Stimulated activated CD4-positive, alpha-beta T cell treated with anti-CD3 and anti-CD28 coated beads, TNF-alpha, amount 100 ng/mL, for 24 hours (primary cell): ENCODE data around the gene CACNA1A.

ENCODE experiments used
- DNase-seq, 3 experiments: peaks; one replicate each; pipeline ENCODE4 v3.0.0-alpha.2; 2020; ENCODE audit warnings: low read depth in 3 of 3

Gene CACNA1A

DNA sequence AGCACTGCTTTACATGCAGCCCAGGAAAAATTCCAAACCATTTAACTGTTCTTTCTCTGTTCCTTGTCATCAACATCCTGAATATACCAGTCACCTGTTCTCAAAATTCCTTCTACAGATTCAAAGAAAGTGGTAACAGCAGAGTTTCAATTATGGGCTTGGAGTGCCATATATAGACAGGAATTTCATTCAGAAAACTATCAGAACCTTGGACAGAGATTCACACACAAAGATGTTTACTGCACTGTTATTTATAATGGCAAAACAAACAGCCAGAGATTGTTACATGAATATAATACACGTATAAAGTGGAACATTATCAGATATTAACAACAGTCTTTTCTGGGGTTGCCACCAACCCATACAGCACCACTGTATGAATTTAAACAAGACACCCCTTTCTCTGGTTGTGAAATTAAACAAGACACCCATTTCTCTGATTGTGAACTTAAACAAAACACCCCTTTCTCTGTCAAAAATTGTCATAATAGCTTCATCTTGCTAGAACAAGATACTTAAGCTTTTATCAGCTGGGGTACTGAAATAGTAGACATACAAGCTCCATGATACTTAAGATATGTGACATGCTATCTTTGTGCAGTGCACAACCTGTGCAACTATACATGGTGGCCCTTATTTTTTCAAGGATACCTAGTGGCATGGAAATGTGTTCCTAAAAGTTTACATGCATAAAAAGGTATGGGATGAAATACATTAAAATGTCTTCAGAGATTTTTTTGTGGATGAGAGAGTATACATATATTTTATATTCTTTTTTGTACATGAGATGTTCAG is 12.6 kb downstream of the CACNA1A start:
- DNase-seq: no peak

GRCh38 chr19:13492128-13492527 is 14.2 kb downstream of the CACNA1A start:
- DNase-seq: no peak

DNA sequence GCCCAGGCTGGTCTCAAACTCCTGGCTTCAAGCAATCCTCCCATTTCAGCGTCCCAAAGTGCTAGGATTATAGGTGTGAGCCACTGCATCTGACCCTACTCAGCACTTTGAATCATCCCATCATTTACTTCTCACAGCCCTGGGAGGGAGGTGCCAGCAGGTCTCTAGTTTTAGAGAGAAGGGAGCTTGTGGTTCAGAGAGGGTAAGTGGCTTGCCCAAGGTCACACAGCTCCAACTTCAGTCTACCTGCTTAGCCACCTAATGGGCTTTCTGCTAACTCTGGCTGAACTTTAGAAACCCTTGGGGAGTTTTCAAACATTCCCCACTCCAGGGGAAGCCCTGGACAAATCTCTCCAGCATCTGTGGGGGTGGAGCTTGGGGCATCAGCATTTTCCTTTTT is 18.3 kb downstream of the CACNA1A start:
- no peak for DNase-seq

DNA sequence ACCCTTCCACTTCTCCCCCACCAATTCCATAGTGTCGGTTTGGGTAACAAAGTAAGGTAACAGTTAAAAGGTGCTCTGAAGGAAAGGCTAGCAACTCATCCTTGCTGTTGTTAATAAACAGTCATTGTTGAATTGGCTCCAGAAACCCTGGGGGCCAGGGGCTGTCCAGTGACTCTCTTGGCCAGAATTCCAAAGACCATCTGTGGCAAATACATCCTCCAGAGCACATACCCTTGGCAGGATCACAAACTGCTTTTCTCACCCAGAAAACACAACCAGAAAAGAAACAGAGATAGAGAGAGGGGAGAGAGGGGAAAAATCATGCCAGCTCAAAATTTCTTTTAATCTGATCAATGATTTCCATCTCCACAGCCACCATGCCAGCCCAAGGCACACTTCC is 22.1 kb downstream of the CACNA1A start:
- no peak for DNase-seq

DNA sequence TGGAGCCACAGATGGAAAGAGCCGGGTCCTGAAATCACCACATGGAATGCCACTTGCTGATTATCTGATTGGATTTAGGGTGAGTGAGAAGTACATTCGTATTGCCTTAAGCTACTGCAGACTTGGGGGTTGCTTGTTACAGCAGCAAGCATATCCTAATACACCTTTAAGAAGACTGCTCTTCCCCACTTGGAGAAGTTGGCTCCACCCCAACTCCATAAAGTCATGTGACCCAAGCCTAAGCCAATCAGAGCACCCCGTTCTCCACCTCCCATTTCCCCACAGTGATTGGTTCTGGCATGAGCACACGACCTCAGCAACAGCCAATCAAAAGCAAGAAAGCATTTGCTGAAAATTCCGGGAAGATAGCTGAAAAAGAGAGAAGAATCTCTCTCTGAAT is 23.1 kb downstream of the CACNA1A start:
- DNase-seq: no peak

DNA sequence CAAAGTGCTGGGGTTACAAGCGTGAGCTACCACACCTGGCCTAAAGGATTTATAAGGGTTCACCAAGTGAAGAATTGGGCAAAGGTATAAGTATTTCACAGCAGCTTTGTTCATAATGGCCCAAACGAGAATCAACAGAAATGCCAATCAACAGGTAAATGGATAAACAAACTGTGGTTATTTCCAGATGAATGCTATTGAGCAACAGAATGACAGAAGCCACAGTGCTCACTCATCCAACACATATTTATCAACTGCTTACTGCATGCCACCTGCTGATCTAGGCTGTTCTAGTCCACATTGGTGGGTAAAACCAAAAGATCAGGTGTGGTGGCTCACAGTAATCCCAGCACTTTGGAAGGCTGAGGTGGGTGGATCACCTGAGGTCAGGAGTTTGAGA is 27.7 kb downstream of the CACNA1A start:
- no peak for DNase-seq

DNA sequence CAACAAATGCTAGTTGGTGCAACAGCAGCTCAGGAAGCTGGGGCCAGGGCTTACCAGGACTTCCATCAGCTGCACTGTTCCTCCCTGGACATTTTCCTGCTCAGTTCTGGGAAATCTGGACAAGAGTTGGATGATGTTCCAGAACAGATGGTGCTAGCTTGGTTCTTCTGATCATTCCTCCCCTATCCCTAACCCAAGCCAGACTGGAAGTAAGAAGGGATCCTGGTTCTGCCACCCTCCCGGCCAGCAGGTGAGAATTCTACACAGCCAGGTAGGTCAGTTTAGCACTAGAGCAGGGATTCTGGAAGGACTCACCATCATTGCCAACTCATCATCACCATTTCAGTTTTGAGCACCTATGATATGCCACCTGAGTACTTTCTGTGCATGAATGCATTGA is 30.2 kb downstream of the CACNA1A start:
- no peak for DNase-seq

DNA sequence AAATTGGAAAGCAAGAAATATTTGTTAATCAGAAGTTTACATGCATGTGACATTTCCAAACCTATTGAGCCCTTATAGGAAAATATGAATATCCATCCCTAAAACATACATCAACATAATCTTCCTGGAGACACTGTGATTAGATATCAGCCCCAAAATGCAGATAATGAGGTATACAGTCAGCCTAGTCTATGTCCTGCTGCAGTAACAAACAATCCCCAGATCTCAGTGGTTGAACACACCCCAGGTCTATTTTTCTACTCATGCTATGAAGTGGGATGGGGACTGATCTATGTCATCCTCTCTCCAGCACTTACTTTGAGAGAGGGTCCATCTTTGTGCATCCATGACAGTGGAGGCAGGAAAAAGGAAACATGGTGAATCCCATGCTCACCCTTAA is 31.2 kb downstream of the CACNA1A start:
- DNase-seq: no peak

DNA sequence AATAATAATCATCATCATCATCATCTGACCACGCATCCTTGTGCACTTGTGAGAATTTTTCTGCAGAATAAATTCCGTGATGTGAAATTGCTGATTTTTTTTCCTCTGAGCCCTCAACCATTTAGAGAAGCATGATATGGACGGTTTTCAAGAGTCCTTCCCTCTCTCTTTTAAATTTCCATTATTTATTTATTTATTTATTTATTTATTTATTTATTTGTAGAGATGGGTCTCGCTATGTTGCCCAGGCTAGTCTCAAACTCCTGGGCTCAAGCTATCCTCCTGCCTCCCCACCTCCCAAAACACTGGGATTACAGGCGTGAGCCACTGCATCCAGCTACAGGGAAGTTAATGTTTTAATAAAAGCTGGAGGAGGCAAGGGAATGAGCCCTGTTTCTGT is 39.6 kb downstream of the CACNA1A start:
- DNase-seq: no peak

- no peak for DNase-seq
Observed at GRCh38 chr19:13463296-13463695, 43.0 kb downstream of the CACNA1A start.

GRCh38 chr19:13461536-13461935 is 44.7 kb downstream of the CACNA1A start:
- DNase-seq: no peak

DNA sequence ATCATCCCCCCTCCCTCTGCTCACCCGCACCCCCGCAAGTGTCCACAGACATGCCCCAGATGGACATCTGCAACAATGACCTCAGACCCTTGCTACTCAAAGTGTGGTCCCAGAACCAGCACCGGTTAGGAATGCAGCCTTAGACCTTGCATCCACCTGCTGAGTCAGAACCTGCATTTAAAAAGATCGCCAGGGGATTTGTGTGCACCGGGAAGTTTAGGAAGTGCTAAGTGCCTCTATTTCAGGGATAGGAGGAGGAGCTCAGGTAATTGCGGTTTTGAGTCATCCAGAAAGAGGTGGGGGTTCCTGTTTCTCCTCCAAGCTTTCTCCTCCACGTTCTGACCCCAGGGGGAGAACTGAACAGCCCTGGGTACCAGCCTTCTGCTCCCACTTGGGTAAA is 46.2 kb downstream of the CACNA1A start:
- no peak for DNase-seq

GRCh38 chr19:13459351-13459750 is 46.9 kb downstream of the CACNA1A start:
- no peak for DNase-seq

GRCh38 chr19:13451434-13451995 is 54.8 kb downstream of the CACNA1A start:
- no peak for DNase-seq

DNA sequence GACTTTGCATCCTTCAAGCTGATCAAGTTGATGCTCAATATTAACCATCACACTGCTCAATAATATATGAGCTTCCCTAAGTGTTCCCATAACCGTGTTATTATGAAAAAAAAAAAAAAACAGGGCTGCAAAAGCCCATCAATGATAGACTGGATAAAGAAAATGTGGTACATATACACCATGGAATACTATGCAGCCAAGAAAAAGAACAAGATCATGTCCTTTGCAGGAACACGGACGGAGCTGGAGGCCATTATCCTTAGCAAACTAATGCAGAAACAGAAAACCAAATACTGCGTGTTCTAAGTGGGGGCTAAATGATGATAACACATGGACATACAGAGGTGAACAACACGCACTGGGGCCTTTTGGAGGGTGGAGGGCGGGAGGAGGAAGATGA is 58.3 kb downstream of the CACNA1A start:
- DNase-seq: no peak

DNA sequence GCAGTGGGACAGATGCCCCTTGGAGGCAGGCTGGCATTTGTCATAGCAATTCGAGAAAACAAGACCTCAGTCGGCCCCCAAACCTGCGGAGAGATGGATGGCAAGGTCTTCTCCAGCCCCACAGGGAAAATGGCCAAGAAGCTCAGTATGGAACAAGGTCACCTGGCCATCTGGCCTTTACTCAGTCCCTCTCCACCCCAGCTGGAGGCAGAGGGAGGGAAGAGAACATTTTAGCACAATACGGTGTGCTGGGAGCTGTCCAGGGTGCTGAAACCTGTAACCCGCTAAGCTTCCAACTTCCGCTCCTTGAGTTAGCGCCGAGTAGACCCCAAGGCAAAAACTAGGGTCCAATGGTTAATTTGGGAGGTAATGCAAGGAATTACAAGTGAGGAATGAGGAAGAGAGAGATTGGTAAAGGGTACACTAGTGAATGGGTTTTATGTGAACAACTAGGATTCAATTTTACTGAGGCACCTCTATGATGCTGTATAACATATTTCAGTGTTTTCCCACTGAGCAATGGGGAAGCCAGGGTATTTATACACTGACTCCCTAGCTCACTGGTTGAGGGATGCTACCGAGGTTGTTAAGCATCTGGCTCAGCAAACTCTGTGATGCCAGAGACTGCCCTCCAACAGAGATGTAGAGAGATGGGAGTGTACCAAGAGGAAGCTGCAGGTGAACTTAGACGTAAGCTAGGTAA is 64.3 kb downstream of the CACNA1A start:
- peak in 2 of 3 experiments; percentile 2 to 33 for DNase-seq

DNA sequence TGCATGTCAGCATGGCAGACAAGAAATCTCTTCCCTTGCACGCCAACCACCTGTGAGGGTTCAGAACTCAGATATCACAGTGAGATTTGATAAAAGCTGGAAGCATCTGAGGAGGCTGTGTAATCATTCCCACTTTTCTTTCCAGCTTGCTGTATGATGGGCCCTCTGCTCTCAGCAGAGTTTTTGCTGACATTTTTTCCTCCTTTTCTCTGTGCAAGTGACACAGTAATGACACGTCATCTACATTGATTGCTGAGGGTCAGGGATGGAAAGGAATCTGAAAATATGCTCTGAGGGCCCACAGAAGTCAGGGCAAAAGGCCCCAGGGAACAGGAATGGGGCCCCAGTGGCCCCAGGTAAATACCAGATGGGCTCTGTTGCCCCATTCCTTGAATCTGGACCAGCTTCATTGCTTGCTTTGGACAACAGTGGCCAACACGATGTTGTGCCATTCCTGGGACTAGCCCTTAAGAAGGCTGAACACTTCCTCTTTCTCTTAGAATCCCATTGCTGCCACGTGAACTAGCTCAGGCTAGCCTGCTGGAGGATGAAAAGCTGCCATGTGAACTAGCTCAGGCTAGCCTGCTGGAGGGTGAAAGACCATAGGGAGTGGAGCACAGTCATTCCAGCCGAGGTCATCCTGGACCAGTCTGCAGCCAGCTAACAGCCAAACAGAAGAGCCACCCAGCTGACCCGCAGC is 68.2 kb downstream of the CACNA1A start:
- no peak for DNase-seq

- DNase-seq: no peak
Observed at GRCh38 chr19:13436352-13436751, 69.9 kb downstream of the CACNA1A start.

- DNase-seq: peak; percentile 21 to 54 (median 28)
Observed at GRCh38 chr19:13430790-13431582, 75.3 kb downstream of the CACNA1A start.

GRCh38 chr19:13429563-13429962 is 76.7 kb downstream of the CACNA1A start:
- DNase-seq: no peak

DNA sequence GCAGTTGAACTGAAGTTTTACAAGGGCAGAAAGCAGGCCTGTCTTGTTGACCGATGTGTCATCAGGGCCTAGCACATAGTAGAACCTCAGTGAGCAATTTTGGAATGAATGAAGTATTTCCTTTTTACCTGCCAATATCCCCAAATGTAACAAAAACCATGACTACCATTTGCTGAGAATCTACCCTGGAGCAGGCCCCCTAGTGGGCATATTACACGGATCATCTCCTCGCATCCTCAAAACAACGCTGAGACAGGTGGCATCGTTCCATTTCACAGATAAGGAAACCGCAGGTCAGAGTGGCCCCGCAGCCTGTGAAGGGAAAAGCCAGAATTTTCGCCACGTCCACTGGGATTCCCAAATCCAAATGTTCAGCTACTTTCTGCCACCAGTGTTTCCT is 77.9 kb downstream of the CACNA1A start:
- DNase-seq: peak in 1 of 3 experiments; percentile 3
